HFFc6 (cell line): ENCODE data around the gene AXIN1. TPM values are rescaled to one million over a fixed set of nuclear protein-coding genes. Genes with fewer than 3 reads are reported as not detected.

Source experiments
- DNase-seq: peaks from one replicate; pipeline ENCODE4 v3.0.0-alpha.2; 2018
- H3K27ac Mint-ChIP-seq: 2 replicates; pipeline ENCODE4 v1.8.0; 2020; ENCODE audit warnings: mild to moderate bottlenecking, mixed read lengths
- H3K27me3 Mint-ChIP-seq: 2 replicates; pipeline ENCODE4 v1.8.0; 2021; ENCODE audit warnings: mild to moderate bottlenecking, moderate library complexity, mixed read lengths; ENCODE audit not compliant: insufficient read depth
- H3K36me3 Mint-ChIP-seq: 2 replicates; pipeline ENCODE4 v1.8.0; 2021; ENCODE audit warnings: low read depth, mixed read lengths
- H3K4me1 Mint-ChIP-seq: 2 replicates; pipeline ENCODE4 v1.8.0; 2020; ENCODE audit warnings: low read depth, mixed read lengths
- H3K4me3 Mint-ChIP-seq: 2 replicates; pipeline ENCODE4 v1.8.0; 2020; ENCODE audit warnings: mild to moderate bottlenecking, moderate library complexity, mixed read lengths
- H3K9me3 Mint-ChIP-seq: 2 replicates; pipeline ENCODE4 v1.8.0; 2020; ENCODE audit warnings: mild to moderate bottlenecking, mixed read lengths
- CTCF ChIP-seq: fragments of 200-600 bp; sonication (generic); IDR thresholded peaks from 2 replicates; pipeline ENCODE4 v1.5.0; 2021; ENCODE audit warnings: antibody characterized with exemption, mild to moderate bottlenecking
- total RNA-seq, 6 experiments: library from RNA; stranded (reverse); fragmentation: NEBNext Ultra II Directional; extraction: Animal tissue kit (Norgen Biotek cat#: 25700); gene quantifications; 2 replicates in 1 of 6; 3 replicates in 5 of 6; pipeline ENCODE4 v1.2.3, GENCODE V29; 2021

AXIN1 gene
- total RNA-seq, 6 experiments from 2014 or later: 13.6 to 16.7 (median 14.7) TPM

- peaks cover 14% of the 10 kb centered on the region for H3K4me1 Mint-ChIP-seq
- H3K36me3 Mint-ChIP-seq: 0 out of 2 replicates have a peak, but pooled peaks cover 7% of the 10 kb centered on the region
- no peak for TF ChIP-seq CTCF
- no peaks in the 10 kb centered on the region for H3K9me3 Mint-ChIP-seq
- DNase-seq: no peak
- peak overlapping the region; percentile 57; the same call in 1 of the 2 replicates for H3K27ac Mint-ChIP-seq
- H3K27me3 Mint-ChIP-seq: peaks cover 3% of the 10 kb centered on the region
- peak overlapping the region; percentile 86 for H3K4me3 Mint-ChIP-seq
Observed at GRCh38 chr16:369866-370436, 17.4 kb upstream of the AXIN1 start.

GRCh38 chr16:369275-369865, 16.8 kb upstream of the AXIN1 start:
- peaks cover 14% of the 10 kb centered on the region for H3K4me1 Mint-ChIP-seq
- H3K4me3 Mint-ChIP-seq: peak overlapping the region; percentile 84
- H3K36me3 Mint-ChIP-seq: 0 out of 2 replicates have a peak, but pooled peaks cover 7% of the 10 kb centered on the region
- no peak for TF ChIP-seq CTCF
- peaks cover 3% of the 10 kb centered on the region for H3K27me3 Mint-ChIP-seq
- no peaks in the 10 kb centered on the region for H3K9me3 Mint-ChIP-seq
- no peak for DNase-seq
- H3K27ac Mint-ChIP-seq: no peak overlapping the region

- no peak overlapping the region for H3K4me3 Mint-ChIP-seq
- DNase-seq: no peak
- peaks cover 4% of the 10 kb centered on the region for H3K27me3 Mint-ChIP-seq
- H3K27ac Mint-ChIP-seq: no peak overlapping the region
- 0 out of 2 replicates have a peak, but pooled peaks cover 7% of the 10 kb centered on the region for H3K36me3 Mint-ChIP-seq
- peaks cover 14% of the 10 kb centered on the region for H3K4me1 Mint-ChIP-seq
- H3K9me3 Mint-ChIP-seq: no peaks in the 10 kb centered on the region
- no peak for TF ChIP-seq CTCF
Observed at GRCh38 chr16:368388-369158, 16.1 kb upstream of the AXIN1 start.

GRCh38 chr16:367333-367903, 14.9 kb upstream of the AXIN1 start:
- Mint-ChIP-seq H3K9me3 (no peaks in the 10 kb centered on the region), H3K4me3 (no peak overlapping the region), H3K27ac (no peak overlapping the region), H3K4me1 (peaks cover 14% of the 10 kb centered on the region), H3K27me3 (peaks cover 5% of the 10 kb centered on the region), H3K36me3 (0 out of 2 replicates have a peak, but pooled peaks cover 7% of the 10 kb centered on the region)
- no peak for DNase-seq
- TF ChIP-seq CTCF: no peak

- Mint-ChIP-seq H3K27ac (no peak overlapping the region), H3K4me1 (peaks cover 14% of the 10 kb centered on the region), H3K36me3 (0 out of 2 replicates have a peak, but pooled peaks cover 7% of the 10 kb centered on the region), H3K27me3 (peaks cover 5% of the 10 kb centered on the region), H3K4me3 (no peak overlapping the region), H3K9me3 (no peaks in the 10 kb centered on the region)
- no peak for TF ChIP-seq CTCF
- DNase-seq: no peak
Observed at GRCh38 chr16:366476-366875, 14.0 kb upstream of the AXIN1 start.
